DOHH2 (cell line): ENCODE data around the gene SPATA17.

Experiments used
- H3F3A ChIP-seq: fragments of 200-600 bp; sonication (generic), shearing (Covaris generic); 2 replicates; pipeline ENCODE4 v1.6.0; 2016; ENCODE audit warnings: antibody characterized with exemption, mild to moderate bottlenecking; ENCODE audit not compliant: control insufficient read depth, insufficient read depth
- H3K27ac ChIP-seq: fragments of 200-600 bp; sonication (generic); 2 replicates; pipeline ENCODE4 v1.5.1; 2014; ENCODE audit warnings: low read depth, mild to moderate bottlenecking, low read length, moderate library complexity
- H3K27me3 ChIP-seq: fragments of 200-600 bp; sonication (generic); 2 replicates; pipeline ENCODE4 v1.6.1; 2014; ENCODE audit warnings: mild to moderate bottlenecking, low read length, mixed read lengths; ENCODE audit not compliant: control insufficient read depth
- H3K36me3 ChIP-seq: fragments of 200-600 bp; sonication (generic); 2 replicates; pipeline ENCODE4 v1.6.1; 2014; ENCODE audit warnings: mild to moderate bottlenecking, low read length, moderate library complexity, mixed read lengths; ENCODE audit not compliant: control insufficient read depth
- H3K4me1 ChIP-seq: fragments of 200-600 bp; sonication (generic); 2 replicates; pipeline ENCODE4 v1.6.1; 2014; ENCODE audit warnings: mild to moderate bottlenecking, low read length, mixed read lengths; ENCODE audit not compliant: control insufficient read depth
- H3K4me2 ChIP-seq: fragments of 200-600 bp; sonication (generic); 2 replicates; pipeline ENCODE4 v1.6.0; 2014; ENCODE audit warnings: mild to moderate bottlenecking, low read length, moderate library complexity
- H3K4me3 ChIP-seq: fragments of 200-600 bp; sonication (generic); 2 replicates; pipeline ENCODE4 v1.5.1; 2014; ENCODE audit warnings: mild to moderate bottlenecking, low read length, mixed read lengths
- H3K79me2 ChIP-seq: fragments of 200-600 bp; sonication (generic); 2 replicates; pipeline ENCODE4 v1.6.1; 2014; ENCODE audit warnings: mild to moderate bottlenecking, low read length, mixed read lengths; ENCODE audit not compliant: control insufficient read depth
- H3K9me2 ChIP-seq: fragments of 200-600 bp; sonication (generic); replicated peaks from 2 replicates; pipeline ENCODE4 v1.6.1; 2014; ENCODE audit warnings: mild to moderate bottlenecking, low read length, mixed read lengths; ENCODE audit not compliant: control insufficient read depth
- H3K9me3 ChIP-seq: fragments of 200-600 bp; sonication (generic); 2 replicates; pipeline ENCODE4 v1.6.1; 2014; ENCODE audit warnings: antibody characterized with exemption, low read length, mixed read lengths; ENCODE audit not compliant: control insufficient read depth, insufficient read depth
- H4K20me1 ChIP-seq: fragments of 200-600 bp; sonication (generic); 2 replicates; pipeline ENCODE4 v1.6.0; 2014; ENCODE audit warnings: low read depth, mild to moderate bottlenecking, antibody characterized with exemption, low read length, moderate library complexity; ENCODE audit not compliant: control insufficient read depth, insufficient read depth
- EZH2phosphoT487 ChIP-seq: fragments of 200-600 bp; sonication (generic); IDR thresholded peaks from 2 replicates; pipeline ENCODE4 v1.6.1; 2017; ENCODE audit warnings: borderline replicate concordance, mild to moderate bottlenecking, antibody characterized with exemption, low read length, moderate library complexity, mixed read lengths
- TF ChIP-seq, protein P1 (sequence below): fragments of 200-600 bp; sonication (generic); IDR thresholded peaks from one replicate; pipeline ENCODE4 v1.5.1; 2014; ENCODE audit warnings: antibody characterized with exemption, mild to moderate bottlenecking, low read depth, low read length; ENCODE audit not compliant: poor library complexity, severe bottlenecking

SPATA17 gene

DNA sequence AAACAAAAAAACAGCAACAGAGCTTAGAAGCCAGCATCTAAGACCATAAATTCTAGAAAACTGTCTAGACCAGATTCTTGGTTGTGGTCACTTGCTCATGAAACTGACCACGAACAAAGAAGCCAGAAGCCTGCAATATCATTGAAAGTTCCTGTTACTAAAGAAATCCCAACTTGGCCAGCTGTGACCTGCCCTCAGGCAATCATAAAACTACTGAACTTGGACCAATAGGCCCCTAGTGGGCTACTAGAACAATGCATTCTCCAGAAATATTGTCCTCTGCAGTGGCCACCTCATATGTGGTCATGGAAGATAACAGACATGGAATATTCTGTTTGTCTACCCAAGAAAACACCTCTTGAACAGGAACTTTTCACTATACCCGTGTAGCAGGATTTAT lies 87.7 kb downstream of the SPATA17 start:
- TF ChIP-seq, protein P1, sequence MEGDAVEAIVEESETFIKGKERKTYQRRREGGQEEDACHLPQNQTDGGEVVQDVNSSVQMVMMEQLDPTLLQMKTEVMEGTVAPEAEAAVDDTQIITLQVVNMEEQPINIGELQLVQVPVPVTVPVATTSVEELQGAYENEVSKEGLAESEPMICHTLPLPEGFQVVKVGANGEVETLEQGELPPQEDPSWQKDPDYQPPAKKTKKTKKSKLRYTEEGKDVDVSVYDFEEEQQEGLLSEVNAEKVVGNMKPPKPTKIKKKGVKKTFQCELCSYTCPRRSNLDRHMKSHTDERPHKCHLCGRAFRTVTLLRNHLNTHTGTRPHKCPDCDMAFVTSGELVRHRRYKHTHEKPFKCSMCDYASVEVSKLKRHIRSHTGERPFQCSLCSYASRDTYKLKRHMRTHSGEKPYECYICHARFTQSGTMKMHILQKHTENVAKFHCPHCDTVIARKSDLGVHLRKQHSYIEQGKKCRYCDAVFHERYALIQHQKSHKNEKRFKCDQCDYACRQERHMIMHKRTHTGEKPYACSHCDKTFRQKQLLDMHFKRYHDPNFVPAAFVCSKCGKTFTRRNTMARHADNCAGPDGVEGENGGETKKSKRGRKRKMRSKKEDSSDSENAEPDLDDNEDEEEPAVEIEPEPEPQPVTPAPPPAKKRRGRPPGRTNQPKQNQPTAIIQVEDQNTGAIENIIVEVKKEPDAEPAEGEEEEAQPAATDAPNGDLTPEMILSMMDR = peak; percentile 20
- no peak for TF ChIP-seq EZH2phosphoT487
- H3K9me2 ChIP-seq = no peaks in the 10 kb centered on the region
- no peaks in the 10 kb centered on the region for H3F3A ChIP-seq

DNA sequence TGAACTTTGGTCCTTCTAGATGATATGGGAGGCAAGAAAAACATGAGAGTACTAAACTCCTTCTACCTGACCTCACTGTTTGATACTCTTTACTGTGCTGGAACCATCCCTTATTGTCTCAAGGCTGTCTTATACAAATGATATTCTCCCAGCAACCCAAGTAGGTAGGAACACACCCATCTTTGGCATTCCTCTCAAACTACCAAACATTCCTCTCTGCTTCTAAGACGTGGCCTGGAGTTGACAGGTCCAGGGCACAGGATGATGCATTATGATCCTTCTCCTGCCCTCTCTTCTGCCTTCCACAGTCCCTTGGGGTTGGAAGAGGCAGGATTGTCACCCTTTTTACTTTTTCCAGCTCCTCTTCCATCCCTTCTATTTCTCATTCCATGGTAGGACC lies 90.5 kb downstream of the SPATA17 start:
- Histone ChIP-seq H3K9me3 (no peaks in the 10 kb centered on the region), H3K27me3 (no peaks in the 10 kb centered on the region), H3K4me3 (no peak overlapping the region), H3K9me2 (no peaks in the 10 kb centered on the region), H3K4me2 (no peak overlapping the region), H3K36me3 (no peaks in the 10 kb centered on the region), H3F3A (no peaks in the 10 kb centered on the region), H3K79me2 (no peaks in the 10 kb centered on the region), H3K27ac (no peak overlapping the region), H4K20me1 (no peaks in the 10 kb centered on the region), H3K4me1 (no peaks in the 10 kb centered on the region)
- TF ChIP-seq EZH2phosphoT487 = no peak
- TF ChIP-seq, protein P1 = no peak

More for the DNA sequence above, 87.7 kb downstream of the SPATA17 start:
- Histone ChIP-seq H3K4me3 (no peak overlapping the region), H3K27ac (no peak overlapping the region), H3K27me3 (no peaks in the 10 kb centered on the region), H3K9me3 (no peaks in the 10 kb centered on the region), H3K4me2 (no peak overlapping the region), H3K79me2 (no peaks in the 10 kb centered on the region), H3K4me1 (no peaks in the 10 kb centered on the region), H3K36me3 (no peaks in the 10 kb centered on the region), H4K20me1 (no peaks in the 10 kb centered on the region)

DNA sequence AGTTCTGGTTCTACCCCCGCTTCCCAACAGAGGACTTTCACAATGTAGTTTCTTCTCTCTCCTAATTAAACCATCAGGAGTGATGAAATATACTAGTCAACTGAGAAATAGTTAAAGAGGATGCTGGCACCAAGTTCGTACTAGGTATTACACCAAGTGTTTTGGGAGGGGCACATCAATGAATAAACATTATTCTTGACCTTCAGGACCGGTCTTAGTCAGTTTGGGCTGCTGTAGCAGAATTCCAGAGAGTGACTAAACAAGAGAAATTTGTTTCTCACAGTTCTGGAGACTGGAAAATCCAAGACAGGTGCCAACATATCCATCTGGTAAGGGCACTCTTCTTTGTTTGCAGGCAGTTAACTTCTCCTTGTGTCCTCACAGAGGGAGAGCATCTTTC lies 103.8 kb downstream of the SPATA17 start:
- no peak overlapping the region for H3K27ac ChIP-seq
- no peaks in the 10 kb centered on the region for H3K27me3 ChIP-seq
- no peak overlapping the region for H3K4me2 ChIP-seq
- no peak overlapping the region for H3K4me3 ChIP-seq
- H3K36me3 ChIP-seq = no peaks in the 10 kb centered on the region
- no peaks in the 10 kb centered on the region for H3K4me1 ChIP-seq
- H3K79me2 ChIP-seq = no peaks in the 10 kb centered on the region
- no peaks in the 10 kb centered on the region for H4K20me1 ChIP-seq
- H3K9me2 ChIP-seq = no peaks in the 10 kb centered on the region
- H3F3A ChIP-seq = no peaks in the 10 kb centered on the region
- no peaks in the 10 kb centered on the region for H3K9me3 ChIP-seq
- TF ChIP-seq, protein P1 = no peak
- TF ChIP-seq EZH2phosphoT487 = no peak
